Astrocyte (in vitro differentiated cells and primary cell): Measurements from ENCODE around the gene AIFM3.

Source experiments
- CTCF ChIP-seq: IDR thresholded peaks from 2 replicates; pipeline ENCODE4 v1.5.1; 2011; ENCODE audit warnings: low read depth, mild to moderate bottlenecking, inconsistent platforms, low read length, moderate library complexity; ENCODE audit not compliant: insufficient read depth
- EZH2 ChIP-seq: IDR thresholded peaks from 2 replicates; pipeline ENCODE4 v1.6.1; 2012; ENCODE audit warnings: mild to moderate bottlenecking, low read length, inconsistent platforms; ENCODE audit not compliant: insufficient read depth

GRCh38 chr22:20983081-20983771 is 16.2 kb downstream of the AIFM3 start:
- TF ChIP-seq EZH2: no peak
- no peak for TF ChIP-seq CTCF
